HG03196 (cell line): ENCODE data around the gene PTPN5.
A peak's percentile ranks its signal among the peaks of the same experiment; 100 is the strongest.

Source experiments
- ATAC-seq: cut with Tn5 transposase; IDR thresholded peaks from one replicate; pipeline ENCODE4 v1.9.1; 2021; ENCODE audit not compliant: unreplicated experiment

Gene PTPN5

DNA sequence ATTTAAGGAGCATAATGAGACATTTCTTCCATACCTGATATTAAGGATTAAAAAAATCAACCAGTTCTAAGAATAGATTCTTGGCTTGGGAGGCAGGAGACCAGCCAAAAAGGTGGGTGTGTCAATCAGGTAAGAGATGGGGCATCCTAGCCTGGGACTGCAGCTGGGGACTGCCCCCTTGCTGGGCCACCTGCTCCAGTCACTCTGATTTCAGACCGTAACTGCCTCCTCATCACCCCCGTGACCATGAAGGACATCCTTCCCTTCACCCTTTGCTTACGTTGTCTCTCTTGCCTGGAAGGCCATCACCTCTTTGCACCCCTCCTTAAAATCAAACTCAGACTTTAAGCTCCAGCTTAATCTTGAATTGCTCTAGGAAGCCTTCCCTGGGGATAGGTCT is 17.9 kb downstream of the PTPN5 start:
- no peak for ATAC-seq

GRCh38 chr11:18773104-18773503 is 18.5 kb downstream of the PTPN5 start:
- ATAC-seq = no peak

- ATAC-seq = no peak
Measured at GRCh38 chr11:18772211-18772610, 19.4 kb downstream of the PTPN5 start.

DNA sequence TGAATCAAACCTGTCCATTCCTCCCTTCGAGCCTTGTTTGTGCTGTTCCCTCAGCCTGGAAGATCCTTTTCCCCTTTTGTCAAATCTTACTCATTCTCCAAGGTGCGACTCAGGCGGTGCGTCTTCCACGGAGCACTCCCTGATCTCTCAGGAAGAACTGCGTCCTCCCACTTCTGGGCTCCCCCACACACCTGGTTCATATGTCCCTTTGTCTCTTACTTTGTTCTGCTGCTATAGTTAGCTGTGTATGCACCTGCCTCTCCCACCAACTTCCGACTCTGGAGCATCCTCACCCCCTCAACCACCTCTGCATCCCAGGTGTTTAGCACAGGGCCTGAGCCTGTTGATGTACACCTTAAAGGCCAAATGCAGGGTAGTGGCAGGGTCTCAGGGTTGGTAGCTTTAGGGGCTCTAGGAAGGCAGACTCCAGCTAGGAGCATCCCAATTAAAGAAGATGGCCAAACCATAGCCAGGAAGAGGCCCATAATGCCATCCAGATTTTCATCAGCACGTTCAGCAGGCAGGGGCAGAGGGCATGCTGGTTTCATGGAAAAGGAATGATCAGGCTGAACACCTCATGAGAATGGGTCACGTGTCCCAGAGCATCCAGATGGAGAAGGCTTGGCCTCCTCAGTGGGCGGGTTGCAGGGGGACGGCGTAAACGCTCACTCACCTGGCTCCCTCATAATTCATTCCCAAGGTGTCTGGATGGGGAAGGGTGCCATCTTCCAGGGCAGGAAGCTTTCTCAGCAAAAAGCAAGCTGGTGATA is 20.1 kb downstream of the PTPN5 start:
- no peak for ATAC-seq

DNA sequence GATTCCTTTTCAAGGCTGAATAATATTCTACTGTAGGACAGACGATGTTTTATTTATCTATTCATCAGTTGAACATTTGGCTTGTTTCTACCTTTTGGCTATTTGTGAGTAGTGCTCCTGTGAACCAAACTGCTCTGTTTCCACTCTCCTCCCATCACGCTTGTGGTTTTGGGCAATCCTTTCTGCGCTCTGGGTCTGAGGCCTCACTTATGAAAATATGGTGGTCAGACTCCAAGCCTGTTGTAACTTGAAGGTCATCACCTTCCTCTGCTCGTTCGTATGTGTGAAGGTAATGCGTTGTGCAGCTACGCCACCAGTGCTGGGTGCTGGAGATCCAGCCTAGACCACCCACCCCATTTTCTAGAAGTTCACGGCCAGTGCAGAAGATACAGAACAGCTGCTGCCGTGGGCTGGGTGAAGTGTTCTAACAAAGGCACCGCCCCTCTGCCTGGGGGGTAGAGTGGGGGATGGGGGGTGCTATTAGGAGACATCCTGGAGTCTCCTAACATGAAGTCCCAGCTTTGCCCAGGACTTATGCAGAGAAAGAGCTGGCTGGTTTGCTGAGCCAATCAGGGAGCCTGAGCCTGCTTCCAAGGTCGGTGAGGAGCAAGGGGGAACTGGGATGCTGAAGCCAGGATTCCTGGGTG is 21.0 kb downstream of the PTPN5 start:
- ATAC-seq = no peak

DNA sequence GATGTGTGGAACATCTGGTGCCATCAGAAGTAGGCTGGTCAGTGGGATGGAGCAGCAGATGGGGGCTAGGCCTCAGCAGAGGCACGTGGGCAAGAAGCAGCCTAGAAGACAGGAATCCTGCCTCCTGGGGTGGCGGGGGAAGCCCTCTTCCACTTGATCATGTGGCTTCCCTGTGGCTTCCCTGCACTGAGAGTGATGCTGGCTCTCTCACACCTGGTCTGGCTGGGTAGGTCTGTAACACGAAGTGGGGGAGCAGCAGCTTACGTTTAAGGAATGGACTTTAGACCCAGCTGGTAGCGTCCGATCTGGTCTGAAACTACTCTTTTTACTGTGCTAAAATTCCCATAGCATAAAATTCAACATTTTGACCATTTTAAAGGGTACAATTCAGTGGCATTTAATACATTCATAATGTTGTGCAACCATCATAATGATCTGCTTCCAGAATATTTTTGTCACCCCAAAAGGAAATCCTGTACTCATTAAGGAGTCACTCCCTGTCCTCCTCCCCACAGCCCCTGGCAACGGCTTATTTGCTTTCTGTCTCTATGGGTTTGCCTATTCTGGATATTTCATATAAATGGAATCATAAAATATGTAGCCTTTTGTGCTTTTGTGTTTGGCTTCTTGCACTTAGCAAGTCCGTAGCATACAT is 21.7 kb downstream of the PTPN5 start:
- peak; percentile 48 for ATAC-seq

- no peak for ATAC-seq
Measured at GRCh38 chr11:18768978-18769377, 22.6 kb downstream of the PTPN5 start.

- ATAC-seq = peak; percentile 80
Measured at GRCh38 chr11:18768472-18768901, 23.1 kb downstream of the PTPN5 start.

DNA sequence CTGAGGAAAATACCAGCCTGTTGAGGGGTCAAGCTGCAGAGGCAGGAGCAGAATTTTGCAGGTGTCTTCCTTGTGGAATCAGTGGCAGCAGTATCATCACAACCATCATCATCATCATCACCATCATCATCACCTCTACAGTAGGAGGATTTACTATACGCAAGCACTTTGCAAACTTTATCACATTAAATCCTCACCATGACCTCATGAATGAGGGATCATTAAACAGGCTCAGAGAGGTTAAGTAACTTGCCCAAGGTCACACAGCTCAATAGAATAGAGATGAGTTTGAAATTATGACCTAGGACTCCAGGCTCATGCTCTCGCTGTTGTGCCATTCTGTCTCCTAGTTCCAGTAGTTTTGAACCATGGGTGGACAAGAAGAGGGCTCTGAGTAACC is 25.6 kb downstream of the PTPN5 start:
- no peak for ATAC-seq

DNA sequence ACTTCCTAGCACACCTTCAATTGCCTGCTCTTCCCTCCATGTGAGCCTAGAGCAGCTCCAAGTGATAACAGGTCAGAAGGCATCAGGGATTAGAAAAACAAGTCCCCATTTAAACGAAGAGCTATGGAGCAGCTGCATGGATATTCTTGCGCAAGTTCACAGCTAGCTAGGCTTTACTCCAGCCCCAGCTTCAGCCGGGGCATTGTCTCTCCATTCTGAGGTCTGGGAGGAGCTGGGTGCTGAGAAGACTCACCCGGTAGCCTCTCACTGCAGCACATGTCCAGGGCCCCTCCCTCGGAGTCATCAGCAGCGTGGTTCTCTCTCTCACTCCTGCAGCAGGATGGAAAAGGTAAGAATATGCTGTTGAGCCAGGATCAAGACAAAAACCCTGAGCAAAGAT is 26.0 kb downstream of the PTPN5 start:
- ATAC-seq = no peak

- no peak for ATAC-seq
Measured at GRCh38 chr11:18761741-18762140, 29.9 kb downstream of the PTPN5 start.

DNA sequence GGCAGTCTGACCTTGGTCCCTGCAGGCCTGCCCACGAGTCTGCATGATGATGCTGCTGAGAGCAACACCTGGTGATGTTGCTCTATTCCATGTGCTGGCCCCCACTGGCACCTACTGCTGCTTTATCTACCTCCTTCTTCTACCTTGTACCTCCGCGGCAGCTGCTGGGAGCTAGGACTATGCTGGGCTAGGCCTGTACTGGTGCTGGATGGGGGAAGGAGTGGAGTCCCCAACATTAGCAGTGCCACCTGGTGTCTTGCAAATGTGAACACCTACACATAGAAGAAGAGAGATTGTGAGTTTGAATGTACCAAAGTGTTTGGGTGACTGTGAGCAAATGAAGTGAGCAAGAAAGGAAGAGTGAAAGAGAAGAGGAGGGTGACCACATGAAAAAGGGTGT is 30.5 kb downstream of the PTPN5 start:
- ATAC-seq = no peak

GRCh38 chr11:18757811-18758210 is 33.8 kb downstream of the PTPN5 start:
- no peak for ATAC-seq

- no peak for ATAC-seq
Measured at GRCh38 chr11:18756889-18757288, 34.7 kb downstream of the PTPN5 start.

GRCh38 chr11:18754308-18754707 is 37.3 kb downstream of the PTPN5 start:
- no peak for ATAC-seq

GRCh38 chr11:18752502-18752901 is 39.1 kb downstream of the PTPN5 start:
- ATAC-seq = no peak

DNA sequence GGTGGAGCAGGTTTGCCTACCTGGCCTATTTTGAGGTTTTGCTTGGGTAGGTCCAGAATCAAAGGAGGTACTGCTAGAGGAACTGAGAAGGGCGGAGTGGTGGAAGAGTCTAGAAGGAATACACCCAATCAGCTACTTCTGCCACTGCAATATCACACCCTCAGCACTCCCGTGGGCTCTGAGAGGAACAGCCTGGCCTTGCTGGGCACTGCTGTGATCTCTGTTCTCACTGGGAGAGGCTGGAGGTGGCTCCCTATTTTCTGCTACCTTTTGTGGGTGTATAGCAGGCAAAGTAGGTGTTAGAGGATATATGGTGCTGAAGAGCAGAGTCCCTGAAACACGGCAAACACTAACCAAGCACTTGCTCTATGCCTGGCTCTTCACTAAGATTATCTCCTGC is 40.7 kb downstream of the PTPN5 start:
- ATAC-seq = no peak

- ATAC-seq = no peak
Measured at GRCh38 chr11:18749681-18750319, 41.8 kb downstream of the PTPN5 start.

- no peak for ATAC-seq
Measured at GRCh38 chr11:18748766-18749365, 42.7 kb downstream of the PTPN5 start.

- no peak for ATAC-seq
Measured at GRCh38 chr11:18745251-18745650, 46.3 kb downstream of the PTPN5 start.

DNA sequence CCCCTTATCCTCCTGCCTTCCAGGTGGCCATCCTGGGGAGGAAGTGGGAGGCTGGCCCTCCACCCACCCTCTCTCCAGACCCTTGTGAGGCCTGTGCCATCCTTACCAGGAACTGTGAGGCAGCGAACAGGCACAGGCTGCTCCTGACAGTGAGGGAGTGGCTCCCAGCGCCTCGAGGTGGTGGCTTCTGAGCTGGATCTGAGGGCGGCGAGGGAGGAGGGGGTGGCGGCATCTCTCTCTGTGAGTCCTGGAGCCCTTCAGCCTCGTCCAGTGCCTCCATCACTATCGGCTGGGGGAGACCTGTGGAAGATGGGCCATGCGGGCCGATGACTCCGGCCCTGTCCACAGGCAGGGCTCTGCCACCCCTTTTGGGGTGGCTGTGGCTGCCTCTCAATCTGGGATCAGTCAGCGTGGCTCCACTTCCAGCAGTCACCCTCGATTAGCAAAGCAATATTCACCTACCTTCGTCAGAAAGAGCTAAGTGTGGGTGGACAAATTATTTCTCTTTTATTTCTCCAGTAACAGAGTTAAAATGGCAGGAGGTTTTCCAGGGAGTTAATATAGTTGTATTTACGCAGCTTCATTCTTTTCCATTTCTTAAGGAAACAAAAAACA is 47.6 kb downstream of the PTPN5 start:
- ATAC-seq = no peak
